NCI-H1436 (cell line): ENCODE data around the gene RFX4.

Source experiments
- DNase-seq: peaks from one replicate; lab custom pipeline; 2025; lab: John Stamatoyannopoulos, UW

The RFX4 gene

DNA sequence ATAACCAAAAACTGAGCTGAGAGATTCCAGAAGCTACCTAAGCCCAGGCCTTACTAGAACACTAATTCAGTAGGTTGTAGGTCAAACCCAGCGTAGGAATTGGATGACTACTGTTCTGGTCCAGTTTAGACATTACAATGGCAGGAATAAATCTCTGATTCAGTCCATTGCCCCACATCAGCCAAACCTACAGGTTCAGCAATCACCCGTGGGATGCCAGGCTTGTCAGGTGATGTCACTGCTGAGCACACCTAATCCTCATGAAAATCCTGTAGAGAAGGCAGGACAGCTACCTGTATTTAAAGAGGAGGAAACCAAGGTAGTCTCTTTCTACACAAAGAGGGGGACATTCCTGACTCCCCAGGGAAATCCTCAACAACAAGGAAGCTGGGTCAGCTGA, 63.7 kb downstream of the RFX4 start:
- no peak for DNase-seq

DNA sequence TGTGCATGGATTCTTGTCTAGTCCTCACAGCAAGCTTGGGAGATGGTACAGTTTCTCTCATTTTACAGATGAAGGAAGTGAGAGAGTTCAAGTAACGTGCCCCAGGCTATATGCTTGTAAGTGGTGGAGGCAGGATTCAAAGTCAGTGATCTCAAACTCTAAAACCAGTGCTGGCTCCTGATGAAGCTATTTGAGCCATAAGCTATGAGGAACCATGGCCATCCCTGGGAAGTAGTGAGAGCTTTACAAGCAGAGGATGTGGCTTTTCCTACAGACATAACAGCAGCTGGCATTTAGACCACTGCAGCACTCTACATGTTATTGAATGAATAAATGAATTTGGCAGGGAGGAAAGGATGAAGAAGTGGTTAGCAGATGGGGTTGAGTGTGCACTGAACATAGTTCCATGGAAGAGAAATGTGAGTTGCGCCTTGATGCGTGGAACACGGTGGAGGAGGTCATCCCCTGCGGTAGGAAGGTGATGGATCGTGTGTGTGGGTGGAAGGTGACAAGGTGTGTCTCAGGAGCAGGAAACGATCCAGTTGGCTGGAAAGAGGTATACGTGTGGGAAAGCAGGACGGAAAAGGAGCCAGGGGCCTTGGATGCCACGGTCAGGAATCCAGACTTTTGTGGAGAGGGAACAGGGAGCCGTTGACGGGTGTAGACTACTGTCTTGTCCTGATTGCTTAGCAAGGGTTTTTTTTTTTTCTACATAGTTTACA, 65.2 kb downstream of the RFX4 start:
- no peak for DNase-seq

- no peak for DNase-seq
These were observed 65.9 kb downstream of the RFX4 start for GRCh38 chr12:106648736-106649135.

GRCh38 chr12:106651552-106651951, 68.7 kb downstream of the RFX4 start:
- no peak for DNase-seq

DNA sequence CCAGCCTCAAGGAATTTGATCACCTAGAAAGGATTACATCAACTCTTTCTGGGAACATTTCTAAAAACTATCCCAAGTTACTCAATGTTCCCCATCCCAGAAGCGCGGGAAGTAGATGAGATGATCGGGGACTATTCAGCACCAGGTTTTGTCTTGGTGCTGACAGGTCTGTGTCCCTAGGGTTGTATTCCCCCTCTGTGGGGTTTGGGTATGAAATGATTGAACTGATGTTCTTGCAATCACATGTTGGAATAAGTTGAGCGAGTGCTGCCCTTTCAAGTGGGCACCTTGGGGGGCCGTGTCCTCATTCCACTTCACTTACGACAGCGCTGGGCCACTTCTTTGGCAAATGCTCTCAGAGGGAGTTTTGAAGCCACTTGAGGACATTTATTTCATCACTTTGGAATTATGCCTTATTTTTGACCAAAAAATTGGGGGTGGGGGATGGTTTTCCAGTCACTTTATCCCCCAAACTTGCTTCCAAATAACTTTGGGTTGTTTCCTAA, 69.8 kb downstream of the RFX4 start:
- no peak for DNase-seq

DNA sequence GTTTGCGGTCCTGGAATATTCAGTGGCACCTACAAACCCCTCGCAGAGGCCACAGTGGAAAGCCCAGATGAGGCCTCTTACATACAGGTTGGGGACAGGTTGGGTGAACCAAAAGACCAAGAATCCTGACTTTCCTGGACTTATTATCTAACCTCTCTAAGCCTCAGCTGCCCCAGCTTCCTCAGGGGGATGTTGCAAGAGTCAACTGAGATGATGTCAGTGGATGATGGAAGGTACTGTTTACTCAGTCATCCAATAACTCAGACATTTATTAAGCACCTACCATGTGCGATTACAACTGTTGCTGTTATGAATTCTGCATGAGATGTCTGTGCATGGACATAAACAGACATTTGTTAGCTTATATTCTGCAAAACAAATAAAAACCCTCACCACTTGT, 72.8 kb downstream of the RFX4 start:
- DNase-seq = no peak

DNA sequence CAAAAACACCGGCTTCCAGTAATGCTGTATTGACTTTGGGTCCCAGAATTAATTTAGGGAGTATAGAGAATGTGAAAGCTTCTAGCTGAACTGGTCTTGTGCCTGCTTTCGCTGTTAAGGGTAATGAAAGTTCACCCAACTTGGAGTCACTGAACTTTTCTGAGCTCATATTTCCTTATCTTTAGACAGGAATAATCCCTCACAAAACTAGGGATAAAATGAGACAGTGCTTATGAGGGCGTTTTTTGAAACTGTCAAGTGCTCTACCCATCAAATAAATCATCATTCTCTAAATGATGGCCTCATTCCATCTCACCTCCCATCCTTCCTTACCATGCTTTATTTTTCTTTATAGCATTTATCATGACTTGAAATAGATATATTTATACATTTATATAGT, 74.7 kb downstream of the RFX4 start:
- DNase-seq = no peak

GRCh38 chr12:106663385-106663784, 80.6 kb downstream of the RFX4 start:
- DNase-seq = no peak

DNA sequence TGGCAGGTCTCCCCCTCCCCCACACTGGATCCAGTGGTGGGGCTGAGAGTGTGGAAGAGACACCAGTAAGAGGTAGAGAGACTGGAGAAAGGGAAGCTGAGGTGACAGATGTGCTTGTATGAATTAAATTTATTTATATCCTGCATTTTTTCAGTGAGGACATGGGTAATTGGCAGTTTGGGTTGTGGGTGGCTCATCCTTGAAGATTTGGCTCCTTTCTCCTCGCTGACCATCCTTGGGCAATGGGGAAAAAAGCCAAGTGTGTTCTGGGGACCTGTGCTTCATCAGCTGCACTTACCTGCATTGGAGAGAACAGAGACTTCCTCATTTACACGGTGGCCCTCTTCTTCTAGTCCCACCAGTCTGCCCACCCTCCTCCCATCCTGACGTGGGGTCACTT, 86.4 kb downstream of the RFX4 start:
- DNase-seq = no peak

DNA sequence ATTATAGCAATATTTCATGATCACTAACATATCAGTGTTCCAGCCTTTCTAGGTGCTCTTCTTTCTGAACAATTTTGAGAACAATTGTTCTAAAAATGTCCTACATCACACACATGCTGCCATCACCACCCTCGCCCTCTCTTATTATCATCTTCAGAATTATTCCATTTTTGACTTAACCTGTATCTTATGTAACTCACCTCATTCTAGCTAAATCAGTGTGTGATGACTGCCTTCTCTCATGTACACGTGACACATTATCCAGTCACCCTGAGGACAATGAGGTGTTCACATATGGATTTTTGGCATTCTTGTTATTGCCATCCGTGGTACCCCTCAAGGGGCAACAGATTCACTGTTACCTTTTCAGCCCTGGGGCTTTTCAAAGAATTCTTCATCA, 87.3 kb downstream of the RFX4 start:
- DNase-seq = no peak

GRCh38 chr12:106671840-106672239, 89.0 kb downstream of the RFX4 start:
- no peak for DNase-seq

DNA sequence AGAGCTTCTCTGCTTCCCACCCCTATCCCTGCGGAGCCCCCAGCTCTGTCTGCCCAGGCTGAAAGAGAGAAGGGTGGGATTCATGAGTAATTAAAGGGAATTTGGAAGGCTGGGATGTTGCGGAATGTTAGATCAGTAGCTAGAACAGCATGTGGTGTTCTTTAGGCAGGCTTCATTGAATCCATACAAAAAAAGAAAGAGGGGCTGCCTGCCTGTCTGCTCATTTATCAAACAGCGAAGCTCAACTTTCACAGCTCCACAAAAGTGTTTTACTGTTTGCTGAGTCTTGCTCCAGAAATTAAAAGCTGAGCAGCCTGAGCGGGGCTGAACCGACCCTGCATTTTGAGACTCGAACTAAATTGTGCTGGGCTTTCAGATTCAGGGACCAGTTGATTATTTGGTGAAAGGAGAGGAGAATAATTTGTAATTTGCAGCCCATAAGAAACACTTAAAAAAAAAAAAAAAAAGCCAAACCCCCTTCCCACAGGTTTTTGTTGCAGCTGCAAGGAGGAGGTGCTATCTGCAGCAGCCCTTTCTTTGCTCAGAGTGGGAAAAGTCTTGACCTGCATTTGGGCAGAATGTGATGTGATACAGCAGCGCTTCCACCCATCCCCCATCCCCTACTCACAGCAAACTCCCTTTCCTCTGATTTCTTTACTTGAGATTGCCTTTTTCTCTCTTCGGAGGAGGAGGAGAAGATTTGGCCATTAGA, 89.7 kb downstream of the RFX4 start:
- no peak for DNase-seq

GRCh38 chr12:106673141-106673540, 90.3 kb downstream of the RFX4 start:
- no peak for DNase-seq

DNA sequence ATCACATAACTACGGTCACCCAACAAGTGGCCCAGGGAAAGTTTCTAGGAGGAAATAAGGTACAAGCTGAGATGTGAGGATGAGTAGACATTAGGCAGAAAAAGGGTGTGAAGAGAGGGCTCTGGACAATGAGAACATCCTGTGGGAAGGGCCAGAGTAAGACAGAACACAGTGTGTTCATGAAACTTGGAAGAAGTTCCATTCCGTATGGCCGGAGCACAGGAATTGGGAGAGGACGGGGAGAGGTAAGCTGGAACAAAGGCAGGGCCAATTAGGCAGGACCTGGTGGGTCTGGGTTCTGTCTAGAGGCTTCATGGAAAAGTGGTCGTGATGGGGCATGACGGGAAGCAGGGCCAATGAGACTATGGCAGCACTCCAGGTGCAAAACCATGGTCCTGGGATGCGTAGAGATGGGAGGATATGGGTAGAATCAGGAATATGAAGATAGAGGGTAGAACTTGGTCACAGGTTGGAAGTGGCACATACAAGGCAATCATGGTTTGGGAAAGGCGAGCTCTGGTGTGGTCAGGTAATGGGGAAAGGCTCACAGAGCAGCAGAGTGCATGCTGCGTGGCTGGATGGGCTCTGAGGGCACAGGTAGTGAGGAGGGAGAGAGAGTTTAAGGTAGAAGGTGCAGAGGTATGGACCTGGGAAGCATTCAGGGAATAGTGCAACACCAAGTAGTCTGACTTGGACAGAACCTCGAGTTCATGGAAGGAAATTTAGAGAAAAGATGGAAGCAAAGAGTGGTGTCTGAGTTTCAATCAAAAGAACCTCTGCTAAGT, 93.0 kb downstream of the RFX4 start:
- no peak for DNase-seq

GRCh38 chr12:106679574-106679973, 96.8 kb downstream of the RFX4 start:
- no peak for DNase-seq

GRCh38 chr12:106680280-106680679, 97.5 kb downstream of the RFX4 start:
- DNase-seq = no peak

GRCh38 chr12:106681210-106681609, 98.4 kb downstream of the RFX4 start:
- no peak for DNase-seq

DNA sequence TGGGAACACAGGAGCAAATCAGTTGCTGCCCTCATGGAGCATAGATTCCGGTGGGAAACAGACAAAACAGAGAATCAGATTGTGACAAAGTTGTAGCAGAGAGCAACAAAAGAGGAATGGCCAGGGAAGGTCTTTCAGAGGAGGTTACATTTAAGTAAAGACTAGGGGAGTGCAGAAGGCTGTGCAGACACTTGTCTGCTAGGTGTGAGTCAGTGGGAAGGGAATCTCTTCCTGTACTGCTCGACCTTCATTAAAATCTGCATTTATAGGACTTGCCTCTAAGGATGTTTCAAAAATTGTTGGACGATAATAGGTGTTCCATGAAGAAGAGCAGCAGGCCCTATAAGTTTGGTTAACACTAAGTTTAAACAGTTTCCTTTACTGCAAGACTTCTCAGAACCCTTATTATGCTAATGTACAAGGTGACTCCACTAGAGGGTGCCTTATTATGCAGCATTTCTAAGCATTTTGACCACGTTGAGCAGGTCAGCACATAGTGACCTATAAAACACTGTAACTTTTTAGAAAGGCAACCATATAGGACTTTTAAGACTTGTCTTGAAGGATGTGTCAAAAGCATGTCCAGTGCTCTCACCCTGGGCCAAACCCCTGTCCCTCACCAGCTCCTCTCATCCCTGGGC, 99.9 kb downstream of the RFX4 start:
- DNase-seq = no peak

GRCh38 chr12:106684497-106684896, 101.7 kb downstream of the RFX4 start:
- no peak for DNase-seq

DNA sequence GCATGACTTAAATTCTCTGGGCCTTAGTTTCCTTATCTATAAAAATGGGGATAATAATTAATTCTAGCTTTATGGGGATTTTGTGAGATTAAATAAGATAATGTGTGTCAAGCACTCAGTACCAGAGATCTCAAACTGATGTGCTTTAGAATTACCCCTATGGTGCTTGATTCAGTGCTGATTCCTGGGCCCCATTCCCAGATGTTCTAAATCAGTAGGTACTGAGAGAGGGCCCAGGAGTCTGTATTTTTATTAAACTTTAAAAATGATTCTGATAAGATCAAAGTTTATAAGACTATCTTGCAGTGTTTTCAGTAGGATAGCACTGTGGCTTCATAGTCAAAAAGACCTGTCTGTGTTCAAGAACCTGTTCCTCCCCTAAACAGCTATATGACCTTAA, 102.6 kb downstream of the RFX4 start:
- DNase-seq = no peak

GRCh38 chr12:106687672-106688071, 104.9 kb downstream of the RFX4 start:
- DNase-seq = no peak

DNA sequence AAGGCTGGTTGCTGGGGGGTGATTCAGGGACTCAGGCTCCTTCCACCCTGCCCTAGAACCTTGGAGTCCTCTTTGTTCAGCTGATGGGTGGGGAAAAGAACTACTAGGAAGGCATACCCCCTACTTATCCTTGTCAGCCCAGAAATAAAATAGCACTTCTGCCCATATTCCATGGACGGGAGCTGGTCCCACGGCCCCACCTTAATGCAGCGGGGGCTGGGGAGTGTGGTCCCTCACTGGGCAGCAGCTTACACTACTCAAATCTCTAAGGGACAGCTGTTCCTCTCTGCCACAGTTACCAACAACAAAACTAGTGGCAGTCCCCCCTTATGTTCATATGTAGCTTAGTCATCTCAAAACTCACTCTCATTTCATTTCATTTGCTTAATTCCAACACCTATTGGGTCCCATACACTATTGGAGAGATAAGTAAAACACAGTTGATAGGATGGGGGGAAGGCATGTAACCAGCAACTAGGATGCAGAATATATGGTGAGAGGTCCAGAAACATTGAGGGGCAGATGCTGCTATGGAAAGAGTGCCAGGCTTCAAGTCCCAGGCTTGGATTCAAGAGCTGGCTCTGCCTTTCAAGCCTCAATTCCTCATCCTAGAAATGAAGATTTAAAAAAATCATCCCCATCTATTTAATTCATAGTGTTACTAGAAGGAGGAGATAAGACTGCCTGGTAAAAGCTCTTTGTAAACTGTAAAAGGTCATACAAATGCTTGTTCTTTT, 107.9 kb downstream of the RFX4 start:
- DNase-seq = no peak
